ENCODE measurements around the gene CNGA1. TPM values are rescaled to one million over a fixed set of nuclear protein-coding genes. Genes with fewer than 3 reads are reported as not detected.
A peak's percentile ranks its signal among the peaks of the same experiment; 100 is the strongest.

CNGA1 gene
- total RNA-seq, 4 donors from 2014 or later, result 0.34 to 1.8 (median 0.94) TPM; not detected in 1

DNA sequence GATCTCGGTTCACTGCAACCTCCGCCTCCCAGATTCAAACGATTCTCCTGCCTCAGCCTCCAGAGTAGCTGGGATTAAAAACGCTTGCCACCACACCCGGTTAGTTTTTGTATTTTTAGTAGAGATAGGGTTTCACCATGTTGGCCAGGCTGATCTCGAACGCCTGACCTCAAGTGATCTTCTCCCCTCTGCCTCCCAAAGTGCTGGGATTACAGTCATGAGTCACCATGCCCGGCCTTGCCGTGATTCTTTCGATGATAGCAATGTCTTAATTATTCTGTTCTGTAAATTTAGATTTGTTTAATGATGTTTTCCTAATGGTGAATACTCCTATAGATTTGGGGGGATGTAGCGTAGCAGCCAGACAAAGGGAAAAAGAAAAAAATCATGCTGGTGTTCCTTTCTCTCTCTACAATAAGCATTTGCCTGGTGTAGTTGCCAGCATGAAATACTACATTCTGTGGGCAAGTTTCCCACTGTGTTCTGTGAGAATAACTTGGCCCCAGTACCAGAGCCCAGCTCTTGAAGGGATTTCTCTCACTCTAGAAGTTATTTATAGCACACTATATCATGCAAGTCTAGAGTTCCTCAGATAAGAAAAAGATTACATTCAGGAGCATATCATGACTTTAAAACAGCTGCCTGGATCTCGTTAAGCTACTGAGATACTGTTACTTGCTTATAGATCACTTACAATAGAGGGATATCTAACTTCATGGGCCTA, 15.5 kb upstream of the CNGA1 start:
- no peaks in the 10 kb centered on the region for H3K9me3 ChIP-seq
- TF ChIP-seq, protein P1, sequence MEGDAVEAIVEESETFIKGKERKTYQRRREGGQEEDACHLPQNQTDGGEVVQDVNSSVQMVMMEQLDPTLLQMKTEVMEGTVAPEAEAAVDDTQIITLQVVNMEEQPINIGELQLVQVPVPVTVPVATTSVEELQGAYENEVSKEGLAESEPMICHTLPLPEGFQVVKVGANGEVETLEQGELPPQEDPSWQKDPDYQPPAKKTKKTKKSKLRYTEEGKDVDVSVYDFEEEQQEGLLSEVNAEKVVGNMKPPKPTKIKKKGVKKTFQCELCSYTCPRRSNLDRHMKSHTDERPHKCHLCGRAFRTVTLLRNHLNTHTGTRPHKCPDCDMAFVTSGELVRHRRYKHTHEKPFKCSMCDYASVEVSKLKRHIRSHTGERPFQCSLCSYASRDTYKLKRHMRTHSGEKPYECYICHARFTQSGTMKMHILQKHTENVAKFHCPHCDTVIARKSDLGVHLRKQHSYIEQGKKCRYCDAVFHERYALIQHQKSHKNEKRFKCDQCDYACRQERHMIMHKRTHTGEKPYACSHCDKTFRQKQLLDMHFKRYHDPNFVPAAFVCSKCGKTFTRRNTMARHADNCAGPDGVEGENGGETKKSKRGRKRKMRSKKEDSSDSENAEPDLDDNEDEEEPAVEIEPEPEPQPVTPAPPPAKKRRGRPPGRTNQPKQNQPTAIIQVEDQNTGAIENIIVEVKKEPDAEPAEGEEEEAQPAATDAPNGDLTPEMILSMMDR (IDR thresholded peaks at IDR 0.05), result no peak
- TF ChIP-seq POLR2A (IDR thresholded peaks at IDR 0.05), result no peak
- no peak overlapping the region for H3K4me3 ChIP-seq (replicated peaks in 1 of 3)
- peak; percentile 35 to 55 for DNase-seq
- intact Hi-C loops (cut with DNase I), result no loop called here
- H3K27me3 ChIP-seq, result no peaks in the 10 kb centered on the region
- WGBS, 2 donors, result 70 to 82% methylated on average over 12 of the region's 12 CpGs
- no peak overlapping the region for H3K27ac ChIP-seq
- peaks cover 0 to 4% of the 10 kb centered on the region in 2 donors for H3K4me1 ChIP-seq
- H3K36me3 ChIP-seq, result no peaks in the 10 kb centered on the region

DNA sequence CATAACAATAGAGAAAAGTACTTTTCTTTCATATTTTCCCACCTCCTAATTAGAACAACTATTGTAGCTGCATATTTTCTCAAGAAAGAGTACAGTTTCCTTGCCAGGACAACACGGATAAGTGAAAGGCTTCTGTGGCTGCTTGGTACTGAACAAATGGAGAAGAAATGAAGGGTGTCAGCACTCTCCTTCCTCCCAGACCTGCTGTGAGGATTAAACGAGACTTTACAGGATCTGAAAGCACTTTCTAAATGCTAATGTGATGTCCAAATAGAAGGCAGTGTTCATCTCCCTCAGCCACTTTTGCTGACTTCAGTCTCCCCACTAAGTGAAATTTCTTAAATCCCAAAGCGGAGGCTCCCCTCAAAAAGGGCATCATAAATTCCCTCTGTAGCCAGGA, 14.0 kb upstream of the CNGA1 start:
- Histone ChIP-seq H3K27me3 (no peaks in the 10 kb centered on the region), H3K27ac (no peak overlapping the region), H3K4me1 (peaks cover 0 to 4% of the 10 kb centered on the region in 2 donors), H3K4me3 (replicated peaks in 1 of 3) (no peak overlapping the region), H3K36me3 (no peaks in the 10 kb centered on the region), H3K9me3 (no peaks in the 10 kb centered on the region)
- intact Hi-C loops (cut with DNase I), result no loop called here
- TF ChIP-seq, protein P1 (IDR thresholded peaks at IDR 0.05), result no peak
- TF ChIP-seq POLR2A (IDR thresholded peaks at IDR 0.05), result no peak
- 77 to 84% methylated on average over 3 of the region's 3 CpGs for WGBS, 2 donors
- no peak for DNase-seq

GRCh38 chr4:48028696-48029095, 12.2 kb upstream of the CNGA1 start:
- TF ChIP-seq, protein P1 (IDR thresholded peaks at IDR 0.05), result no peak
- no peak for TF ChIP-seq POLR2A (IDR thresholded peaks at IDR 0.05)
- Histone ChIP-seq H3K4me3 (replicated peaks in 1 of 3) (no peak overlapping the region), H3K27me3 (no peaks in the 10 kb centered on the region), H3K9me3 (no peaks in the 10 kb centered on the region), H3K36me3 (no peaks in the 10 kb centered on the region), H3K27ac (no peak overlapping the region), H3K4me1 (peaks cover 4 to 6% of the 10 kb centered on the region in 2 donors)
- WGBS, 2 donors, result 37 to 76% methylated on average over 2 of the region's 2 CpGs
- no peak for DNase-seq
- intact Hi-C loops (cut with DNase I), result no loop called here

DNA sequence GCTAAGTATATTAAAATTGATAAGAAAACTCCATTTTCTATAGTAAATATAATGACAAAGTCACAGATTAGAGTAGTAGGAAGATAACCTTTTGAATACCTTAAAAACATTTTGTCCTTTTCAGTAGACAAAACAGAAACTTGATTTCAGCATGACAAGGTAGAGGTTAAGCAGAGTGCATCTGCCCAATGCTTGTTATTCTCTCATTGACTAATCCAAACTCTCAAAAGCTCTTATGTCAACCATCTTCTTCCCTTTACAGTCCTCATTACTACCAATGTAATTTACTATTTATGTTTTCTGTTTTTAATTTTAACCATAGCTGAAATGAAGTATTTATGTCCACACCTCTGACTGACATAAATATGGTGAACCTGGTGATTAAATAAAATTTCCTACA, 11.2 kb upstream of the CNGA1 start:
- H3K4me3 ChIP-seq (replicated peaks in 1 of 3), result no peak overlapping the region
- no peak for TF ChIP-seq POLR2A (IDR thresholded peaks at IDR 0.05)
- TF ChIP-seq, protein P1 (IDR thresholded peaks at IDR 0.05), result no peak
- intact Hi-C loops (cut with DNase I), result no loop called here
- H3K27me3 ChIP-seq, result no peaks in the 10 kb centered on the region
- DNase-seq, result no peak
- H3K9me3 ChIP-seq, result no peaks in the 10 kb centered on the region
- no peaks in the 10 kb centered on the region for H3K36me3 ChIP-seq
- H3K4me1 ChIP-seq, result peaks cover under 1 to 6% of the 10 kb centered on the region in 2 donors
- no peak overlapping the region for H3K27ac ChIP-seq

DNA sequence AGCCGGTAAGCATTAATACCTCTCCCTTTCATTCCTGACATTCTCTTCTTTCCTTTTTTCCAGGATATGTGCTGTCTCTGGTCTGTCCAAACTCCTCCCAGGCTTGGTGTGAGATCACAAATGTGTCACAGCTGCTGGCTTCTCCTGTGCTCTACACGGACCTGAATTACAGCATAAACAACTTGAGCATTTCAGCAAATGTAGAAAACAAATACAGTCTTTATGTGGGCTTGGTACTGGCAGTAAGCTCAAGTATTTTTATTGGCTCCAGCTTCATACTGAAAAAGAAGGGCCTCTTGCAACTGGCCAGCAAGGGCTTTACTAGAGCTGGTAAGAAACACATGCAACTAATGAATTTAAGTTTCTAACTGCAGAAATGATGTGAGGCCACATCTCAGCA, 8.5 kb upstream of the CNGA1 start:
- Histone ChIP-seq H3K27ac (peak overlapping the region in 1 of 3 donors; percentile 17), H3K27me3 (no peaks in the 10 kb centered on the region), H3K4me1 (peaks cover 0 to 6% of the 10 kb centered on the region in 2 donors), H3K36me3 (no peaks in the 10 kb centered on the region), H3K4me3 (replicated peaks in 1 of 3) (no peak overlapping the region), H3K9me3 (no peaks in the 10 kb centered on the region)
- intact Hi-C loops (cut with DNase I), result no loop called here
- TF ChIP-seq POLR2A (IDR thresholded peaks at IDR 0.05), result no peak
- TF ChIP-seq, protein P1 (IDR thresholded peaks at IDR 0.05), result no peak
- WGBS, 2 donors, result 22 to 29% methylated on average over 2 of the region's 2 CpGs
- DNase-seq, result peak in 1 of 2 donors; percentile 28
